ENCODE results near the gene PNPLA1. TPM values are rescaled to one million over a fixed set of nuclear protein-coding genes. Genes with fewer than 3 reads are reported as not detected.
A peak's percentile ranks its signal among the peaks of the same experiment; 100 is the strongest.

PNPLA1 gene
- total RNA-seq, 2 donors from 2014 or later: not detected

GRCh38 chr6:36333171-36333895, 63.5 kb downstream of the PNPLA1 start:
- WGBS, 2 donors: 43 to 49% methylated on average over 8 of the region's 8 CpGs
- H3K27ac ChIP-seq: peak overlapping the region in 1 of 4 donors; percentile 3
- H3K36me3 ChIP-seq (replicated peaks in 1 of 2; ENCODE audit: insufficient read depth in 1 of 2, low read depth in 2 of 2): no peaks in the 10 kb centered on the region
- no peaks in the 10 kb centered on the region for H3K27me3 ChIP-seq
- ATAC-seq (no peak), DNase-seq (peak in 3 of 4 donors; percentile 31 to 48 (median 36))
- intact Hi-C loops (cut with DNase I): no loop called here
- H3K9me3 ChIP-seq: no peaks in the 10 kb centered on the region
- peaks cover 30% of the 10 kb centered on the region for H3K4me1 ChIP-seq
- H3K4me3 ChIP-seq: no peak overlapping the region
- TF ChIP-seq CTCF (IDR thresholded peaks at IDR 0.05): no peak
- TF ChIP-seq POLR2A (IDR thresholded peaks at IDR 0.05): no peak

GRCh38 chr6:36333931-36334725, 64.3 kb downstream of the PNPLA1 start:
- 68 to 88% methylated on average over 20 of the region's 20 CpGs for WGBS, 2 donors
- no peaks in the 10 kb centered on the region for H3K9me3 ChIP-seq
- DNase-seq: no peak
- ATAC-seq: no peak
- no peaks in the 10 kb centered on the region for H3K27me3 ChIP-seq
- intact Hi-C loops (cut with DNase I): no loop called here
- peaks cover 30% of the 10 kb centered on the region for H3K4me1 ChIP-seq
- peak overlapping the region in 3 of 4 donors; percentile 29 to 68 (median 56) for H3K27ac ChIP-seq
- H3K36me3 ChIP-seq (replicated peaks in 1 of 2; ENCODE audit: insufficient read depth in 1 of 2, low read depth in 2 of 2): no peaks in the 10 kb centered on the region
- no peak for TF ChIP-seq POLR2A (IDR thresholded peaks at IDR 0.05)
- TF ChIP-seq CTCF (IDR thresholded peaks at IDR 0.05): no peak
- H3K4me3 ChIP-seq: no peak overlapping the region

- TF ChIP-seq CTCF (IDR thresholded peaks at IDR 0.05) (no peak), POLR2A (IDR thresholded peaks at IDR 0.05) (peak in 1 of 3 donors; percentile 17)
- Histone ChIP-seq H3K27me3 (no peaks in the 10 kb centered on the region), H3K9me3 (no peaks in the 10 kb centered on the region), H3K4me3 (no peak overlapping the region), H3K27ac (peak overlapping the region in 3 of 4 donors; percentile 29 to 68 (median 56)), H3K4me1 (peaks cover 30% of the 10 kb centered on the region), H3K36me3 (replicated peaks in 1 of 2; ENCODE audit: insufficient read depth in 1 of 2, low read depth in 2 of 2) (no peaks in the 10 kb centered on the region)
- ATAC-seq (peak; percentile 89), DNase-seq (peak; percentile 50 to 65 (median 58))
- 31 to 42% methylated on average over 14 of the region's 14 CpGs for WGBS, 2 donors
- intact Hi-C loops (cut with DNase I): no loop called here
Measured at GRCh38 chr6:36334832-36335459, 65.1 kb downstream of the PNPLA1 start.

GRCh38 chr6:36335465-36336207, 65.8 kb downstream of the PNPLA1 start:
- no peaks in the 10 kb centered on the region for H3K9me3 ChIP-seq
- DNase-seq: no peak
- intact Hi-C loops (cut with DNase I): no loop called here
- WGBS, 2 donors: 52 to 62% methylated on average over 12 to 14 of the region's 14 CpGs
- TF ChIP-seq POLR2A (IDR thresholded peaks at IDR 0.05) (no peak), CTCF (IDR thresholded peaks at IDR 0.05) (no peak)
- H3K27ac ChIP-seq: peak overlapping the region in 3 of 4 donors; percentile 29 to 68 (median 56)
- no peak overlapping the region for H3K4me3 ChIP-seq
- no peaks in the 10 kb centered on the region for H3K36me3 ChIP-seq (replicated peaks in 1 of 2; ENCODE audit: insufficient read depth in 1 of 2, low read depth in 2 of 2)
- ATAC-seq: peak; percentile 4
- H3K4me1 ChIP-seq: peaks cover 32% of the 10 kb centered on the region
- no peaks in the 10 kb centered on the region for H3K27me3 ChIP-seq

All from body of pancreas (tissue), 4 donors.